Naive thymus-derived CD4-positive, alpha-beta T cell (primary cell): ENCODE data around the gene C2orf49. TPM values are rescaled to one million over a fixed set of nuclear protein-coding genes. Genes with fewer than 3 reads are reported as not detected.

Experiments used
- ATAC-seq: fragments of 150-1000 bp; cut with Tn5 transposase; 2 replicates; pipeline ENCODE4 v1.10.0; 2021; ENCODE audit warnings: mild to moderate bottlenecking, moderate library complexity
- CTCF ChIA-PET: fragments of 350-600 bp; sonication (Branson Sonifier 250); formaldehyde crosslinking; loops from one replicate; lab custom pipeline; 2021; ENCODE audit warnings: antibody characterized with exemption; lab: Charles Lee
- POLR2A ChIA-PET: fragments of 350-600 bp; sonication (Branson Sonifier 250); formaldehyde crosslinking; loops from one replicate; lab custom pipeline; 2021; ENCODE audit warnings: antibody characterized with exemption, inconsistent platforms; lab: Charles Lee
- DNase-seq, 9 donors: peaks; one replicate each; pipeline versions ENCODE4 v3.0.0 to v3.0.0-alpha.2; 2020 to 2022; ENCODE audit warnings: mixed read lengths in 1 of 9
- H3K27ac ChIP-seq: one replicate; pipeline ENCODE4 v1.7.0; 2013; ENCODE audit warnings: mild to moderate bottlenecking, low read depth, low read length, moderate library complexity
- H3K27me3 ChIP-seq, 2 donors: one replicate each; pipeline ENCODE4 v1.7.0; 2013; ENCODE audit warnings: low read length in 2 of 2, mild to moderate bottlenecking in 2 of 2, moderate library complexity in 2 of 2; ENCODE audit not compliant: control insufficient read depth in 2 of 2, insufficient read depth in 2 of 2
- H3K36me3 ChIP-seq, 3 experiments: 1 replicate in 2 of 3; 2 replicates in 1 of 3; pipeline ENCODE4 v1.7.0; 2013; ENCODE audit warnings: low read length in 3 of 3, mild to moderate bottlenecking in 3 of 3, moderate library complexity in 1 of 3; ENCODE audit not compliant: insufficient read depth in 3 of 3, control insufficient read depth in 2 of 3
- H3K4me1 ChIP-seq, 2 donors: one replicate each; pipeline ENCODE4 v1.7.0; 2013; ENCODE audit warnings: low read length in 2 of 2, mild to moderate bottlenecking in 2 of 2, moderate library complexity in 1 of 2; ENCODE audit not compliant: control insufficient read depth in 2 of 2, insufficient read depth in 2 of 2
- H3K4me3 ChIP-seq: 2 replicates; pipeline ENCODE4 v1.7.0; 2013; ENCODE audit warnings: mild to moderate bottlenecking, low read length
- H3K9me3 ChIP-seq, 3 experiments: 1 replicate in 2 of 3; 2 replicates in 1 of 3; pipeline ENCODE4 v1.7.0; 2013; ENCODE audit warnings: low read length in 3 of 3; ENCODE audit not compliant: control insufficient read depth in 2 of 3
- H3K27ac Mint-ChIP-seq, 9 donors: one replicate each; pipeline ENCODE4 v1.8.0; 2020 to 2022; ENCODE audit warnings: mixed read lengths in 9 of 9, mild to moderate bottlenecking in 8 of 9, moderate library complexity in 5 of 9, inconsistent platforms in 2 of 9
- H3K27me3 Mint-ChIP-seq, 5 donors: one replicate each; pipeline ENCODE4 v1.8.0; 2021 to 2022; ENCODE audit warnings: mixed read lengths in 5 of 5, mild to moderate bottlenecking in 1 of 5
- H3K36me3 Mint-ChIP-seq, 5 donors: one replicate each; pipeline ENCODE4 v1.8.0; 2020 to 2022; ENCODE audit warnings: mixed read lengths in 5 of 5, mild to moderate bottlenecking in 3 of 5, inconsistent platforms in 1 of 5
- H3K4me1 Mint-ChIP-seq, 7 donors: one replicate each; pipeline ENCODE4 v1.8.0; 2020 to 2022; ENCODE audit warnings: mixed read lengths in 7 of 7, mild to moderate bottlenecking in 3 of 7, inconsistent platforms in 1 of 7
- H3K4me3 Mint-ChIP-seq, 10 donors: one replicate each; pipeline ENCODE4 v1.8.0; 2020 to 2022; ENCODE audit warnings: mild to moderate bottlenecking in 10 of 10, mixed read lengths in 10 of 10, moderate library complexity in 6 of 10, inconsistent platforms in 2 of 10
- H3K9me3 Mint-ChIP-seq, 11 donors: one replicate each; pipeline ENCODE4 v1.8.0; 2020 to 2022; ENCODE audit warnings: mixed read lengths in 11 of 11, mild to moderate bottlenecking in 4 of 11, inconsistent platforms in 1 of 11, moderate library complexity in 1 of 11
- intact Hi-C, 2 donors: fragments of 100-400 bp; cut with micrococcal nuclease; formaldehyde crosslinking; loops; one replicate each; pipeline ENCODE4 v1.15.1; 2023
- polyA plus RNA-seq, 2 donors: library from polyadenylated mRNA; unstranded; fragments of 300-500 nt; fragmentation: Illumina TruSeq; gene quantifications; one replicate each; pipeline ENCODE4 v1.2.3, GENCODE V29; 2021
- total RNA-seq, 6 experiments: library from RNA in 5 of 6; stranded (reverse) in 5 of 6; gene quantifications; 1 replicate in 5 of 6; 2 replicates in 1 of 6; pipeline ENCODE4 v1.2.3 and lab custom pipeline; 2021 to 2026

Gene C2orf49
- total and polyA plus RNA-seq, 7 experiments from 2014 or later = 9.7 to 30.8 (median 19.9) TPM

- ChIA-PET CTCF (interaction anchor here (1.5 kb wide), 1 partner anchor 12 kb away, joined by 5 read pairs; no protein-coding TSS in a partner anchor), POLR2A (no interaction called here)
- DNase-seq (no peak), ATAC-seq (no peak)
- intact Hi-C loops = no loop called here
- Histone ChIP-seq H3K27me3 (no peaks in the 10 kb centered on the region), H3K36me3 (no peaks in the 10 kb centered on the region), H3K27ac (no peak overlapping the region), H3K4me3 (no peak overlapping the region), H3K9me3 (no peaks in the 10 kb centered on the region), H3K4me1 (no peaks in the 10 kb centered on the region)
- Mint-ChIP-seq H3K27me3 (peaks cover 0 to 1% (median 0%) of the 10 kb centered on the region in 5 donors), H3K9me3 (no peaks in the 10 kb centered on the region), H3K4me3 (no peak overlapping the region), H3K36me3 (peaks cover 0 to 13% (median 0%) of the 10 kb centered on the region in 5 donors), H3K4me1 (peaks cover 0 to 16% (median 0%) of the 10 kb centered on the region in 7 donors), H3K27ac (peak overlapping the region in 3 of 9 donors; percentile 23 to 65 (median 51))
Observed at GRCh38 chr2:105380432-105381100, 43.2 kb downstream of the C2orf49 start.

DNA sequence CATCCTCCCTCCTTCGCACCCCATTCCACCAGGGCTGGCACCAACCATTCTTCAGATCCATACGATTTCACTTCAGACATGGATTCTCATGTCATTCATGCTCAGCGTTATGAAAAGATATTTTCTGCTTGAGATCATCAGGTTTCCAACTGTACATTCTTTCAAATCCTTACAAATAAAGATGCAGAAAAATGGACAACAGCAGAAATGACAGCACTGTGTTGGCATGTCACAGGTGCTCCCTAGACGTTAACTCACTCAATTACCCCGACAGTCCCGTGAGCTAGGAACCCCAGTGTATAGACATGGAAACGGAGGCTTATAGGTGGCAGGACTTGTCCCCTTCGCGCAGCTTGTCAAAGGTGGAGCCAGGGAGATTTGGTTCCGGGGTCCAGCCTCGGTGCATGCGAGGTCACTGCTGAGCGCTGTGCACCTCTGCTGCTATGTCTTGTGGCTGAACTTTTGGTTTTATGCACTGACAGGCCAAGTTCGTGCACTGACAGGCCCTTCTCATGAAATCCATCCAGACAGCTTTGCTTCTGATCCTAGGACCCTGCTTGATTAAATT, 43.8 kb downstream of the C2orf49 start:
- no peaks in the 10 kb centered on the region for H3K27me3 ChIP-seq
- CTCF ChIA-PET = no interaction called here
- no peak overlapping the region for H3K27ac ChIP-seq
- Mint-ChIP-seq H3K9me3 (no peaks in the 10 kb centered on the region), H3K4me1 (peaks cover 0 to 16% (median 0%) of the 10 kb centered on the region in 7 donors), H3K4me3 (no peak overlapping the region), H3K36me3 (peaks cover 0 to 17% (median 0%) of the 10 kb centered on the region in 5 donors), H3K27ac (peak overlapping the region in 1 of 9 donors; percentile 51), H3K27me3 (peaks cover 0 to 1% (median 0%) of the 10 kb centered on the region in 5 donors)
- intact Hi-C loops = no loop called here
- no peak overlapping the region for H3K4me3 ChIP-seq
- no peaks in the 10 kb centered on the region for H3K9me3 ChIP-seq
- POLR2A ChIA-PET = no interaction called here
- no peaks in the 10 kb centered on the region for H3K4me1 ChIP-seq
- DNase-seq = no peak
- H3K36me3 ChIP-seq = no peaks in the 10 kb centered on the region
- ATAC-seq = no peak

DNA sequence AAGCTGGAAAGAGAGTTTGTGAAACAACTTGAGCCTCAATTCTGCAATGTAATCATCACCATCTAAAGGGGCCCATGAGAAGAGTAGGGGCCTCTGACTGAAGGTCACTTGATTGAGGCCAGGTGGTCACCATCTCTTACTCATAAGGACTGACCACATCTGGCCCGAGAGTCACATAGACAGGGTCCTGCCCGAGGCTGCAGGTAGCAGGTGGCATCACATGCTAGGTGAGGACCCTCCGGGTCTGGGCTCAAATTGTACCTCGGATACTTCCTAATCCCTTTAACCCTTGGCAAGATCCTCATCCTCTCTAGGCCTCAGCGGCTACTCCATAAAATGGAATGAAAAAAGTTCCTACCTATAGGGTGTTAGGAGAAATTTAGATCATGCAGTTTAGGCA, 44.8 kb downstream of the C2orf49 start:
- Histone ChIP-seq H3K27ac (no peak overlapping the region), H3K9me3 (no peaks in the 10 kb centered on the region), H3K27me3 (no peaks in the 10 kb centered on the region), H3K36me3 (no peaks in the 10 kb centered on the region), H3K4me3 (no peak overlapping the region), H3K4me1 (no peaks in the 10 kb centered on the region)
- peaks cover 0 to 16% (median 0%) of the 10 kb centered on the region in 7 donors for H3K4me1 Mint-ChIP-seq
- H3K4me3 Mint-ChIP-seq = no peak overlapping the region
- intact Hi-C loops = no loop called here
- ChIA-PET POLR2A (no interaction called here), CTCF (no interaction called here)
- no peak for DNase-seq
- peaks cover 0 to 1% (median 0%) of the 10 kb centered on the region in 5 donors for H3K27me3 Mint-ChIP-seq
- no peaks in the 10 kb centered on the region for H3K9me3 Mint-ChIP-seq
- ATAC-seq = no peak
- no peak overlapping the region for H3K27ac Mint-ChIP-seq
- H3K36me3 Mint-ChIP-seq = peaks cover 0 to 14% (median 0%) of the 10 kb centered on the region in 5 donors

- CTCF ChIA-PET = interaction anchor here (0.7 kb wide), 1 partner anchor 528 kb away, joined by 3 read pairs; no protein-coding TSS in a partner anchor
- H3K4me1 ChIP-seq = no peaks in the 10 kb centered on the region
- Mint-ChIP-seq H3K4me3 (no peak overlapping the region), H3K9me3 (no peaks in the 10 kb centered on the region), H3K4me1 (peaks cover 0 to 16% (median 0%) of the 10 kb centered on the region in 7 donors), H3K27me3 (no peaks in the 10 kb centered on the region), H3K27ac (no peak overlapping the region), H3K36me3 (peaks cover 0 to 14% (median 0%) of the 10 kb centered on the region in 5 donors)
- intact Hi-C loops = no loop called here
- POLR2A ChIA-PET = no interaction called here
- H3K36me3 ChIP-seq = no peaks in the 10 kb centered on the region
- H3K4me3 ChIP-seq = no peak overlapping the region
- H3K27me3 ChIP-seq = no peaks in the 10 kb centered on the region
- no peak for ATAC-seq
- no peaks in the 10 kb centered on the region for H3K9me3 ChIP-seq
- no peak for DNase-seq
- no peak overlapping the region for H3K27ac ChIP-seq
Observed at GRCh38 chr2:105383432-105384166, 46.3 kb downstream of the C2orf49 start.

GRCh38 chr2:105384216-105384615, 46.9 kb downstream of the C2orf49 start:
- ChIA-PET CTCF (no interaction called here), POLR2A (no interaction called here)
- H3K4me1 Mint-ChIP-seq = peaks cover 0 to 16% (median 0%) of the 10 kb centered on the region in 7 donors

GRCh38 chr2:105384861-105385260, 47.5 kb downstream of the C2orf49 start:
- H3K4me3 Mint-ChIP-seq = no peak overlapping the region
- POLR2A ChIA-PET = no interaction called here
- DNase-seq (no peak), ATAC-seq (no peak)
- H3K27ac Mint-ChIP-seq = no peak overlapping the region
- Histone ChIP-seq H3K4me3 (no peak overlapping the region), H3K4me1 (no peaks in the 10 kb centered on the region), H3K27ac (no peak overlapping the region), H3K36me3 (no peaks in the 10 kb centered on the region), H3K9me3 (no peaks in the 10 kb centered on the region), H3K27me3 (no peaks in the 10 kb centered on the region)
- H3K4me1 Mint-ChIP-seq = peaks cover 0 to 13% (median 0%) of the 10 kb centered on the region in 7 donors
- H3K27me3 Mint-ChIP-seq = no peaks in the 10 kb centered on the region
- no peaks in the 10 kb centered on the region for H3K9me3 Mint-ChIP-seq
- CTCF ChIA-PET = no interaction called here
- intact Hi-C loops = no loop called here
- peaks cover 0 to 14% (median 0%) of the 10 kb centered on the region in 5 donors for H3K36me3 Mint-ChIP-seq

More at GRCh38 chr2:105384216-105384615, 46.9 kb downstream of the C2orf49 start:
- H3K4me3 ChIP-seq = no peak overlapping the region
- Mint-ChIP-seq H3K9me3 (no peaks in the 10 kb centered on the region), H3K27ac (no peak overlapping the region), H3K4me3 (no peak overlapping the region), H3K27me3 (no peaks in the 10 kb centered on the region), H3K36me3 (peaks cover 0 to 14% (median 0%) of the 10 kb centered on the region in 5 donors)
- no peaks in the 10 kb centered on the region for H3K27me3 ChIP-seq
- intact Hi-C loops = no loop called here
- H3K4me1 ChIP-seq = no peaks in the 10 kb centered on the region
- no peak overlapping the region for H3K27ac ChIP-seq
- H3K9me3 ChIP-seq = no peaks in the 10 kb centered on the region
- H3K36me3 ChIP-seq = no peaks in the 10 kb centered on the region
- no peak for DNase-seq
- no peak for ATAC-seq
